Measurements from ENCODE around the gene CDX1.

Gene CDX1

GRCh38 chr5:150179019-150179620 lies 12.5 kb downstream of the CDX1 start:
- H3K36me3 ChIP-seq (ENCODE audit: insufficient read depth, low read length): no peaks in the 10 kb centered on the region
- H3K4me3 ChIP-seq (ENCODE audit: low read length): no peak overlapping the region
- H2AFZ ChIP-seq (ENCODE audit: low read depth, low read length): no peak overlapping the region
- H3K4me1 ChIP-seq (ENCODE audit: insufficient read depth, low read length): no peaks in the 10 kb centered on the region
- peaks cover 6% of the 10 kb centered on the region for H3K27me3 ChIP-seq (ENCODE audit: insufficient read depth, low read length)
- no peaks in the 10 kb centered on the region for H3K9me3 ChIP-seq (ENCODE audit: low read length)

GRCh38 chr5:150180241-150181026 lies 13.9 kb downstream of the CDX1 start:
- no peaks in the 10 kb centered on the region for H3K36me3 ChIP-seq (ENCODE audit: insufficient read depth, low read length)
- H2AFZ ChIP-seq (ENCODE audit: low read depth, low read length): no peak overlapping the region
- H3K27me3 ChIP-seq (ENCODE audit: insufficient read depth, low read length): peaks cover 11% of the 10 kb centered on the region
- no peaks in the 10 kb centered on the region for H3K9me3 ChIP-seq (ENCODE audit: low read length)
- no peak overlapping the region for H3K4me3 ChIP-seq (ENCODE audit: low read length)
- H3K4me1 ChIP-seq (ENCODE audit: insufficient read depth, low read length): no peaks in the 10 kb centered on the region

DNA sequence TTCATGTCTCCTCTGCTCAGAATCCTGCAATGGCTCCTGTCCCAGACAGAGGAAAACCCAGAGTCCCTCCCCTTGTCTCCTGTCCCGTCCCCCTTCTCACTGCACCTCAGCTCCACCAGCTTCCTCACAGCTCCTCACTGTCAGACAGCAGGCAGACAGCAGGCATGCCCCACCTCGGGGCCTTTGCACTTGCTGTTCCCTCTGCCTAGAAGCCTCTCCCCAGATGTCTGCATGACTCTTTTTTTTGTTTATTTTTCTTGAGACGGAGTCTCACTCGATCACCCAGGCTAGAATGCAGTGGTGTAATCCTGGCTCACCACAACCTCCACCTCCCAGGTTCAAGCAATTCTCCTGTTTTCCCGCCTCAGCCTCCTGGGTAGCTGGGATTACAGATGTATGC lies 14.4 kb downstream of the CDX1 start:
- Histone ChIP-seq H3K27me3 (ENCODE audit: insufficient read depth, low read length) (peaks cover 15% of the 10 kb centered on the region), H3K4me1 (ENCODE audit: insufficient read depth, low read length) (no peaks in the 10 kb centered on the region), H3K9me3 (ENCODE audit: low read length) (no peaks in the 10 kb centered on the region), H2AFZ (ENCODE audit: low read depth, low read length) (no peak overlapping the region), H3K4me3 (ENCODE audit: low read length) (no peak overlapping the region), H3K36me3 (ENCODE audit: insufficient read depth, low read length) (no peaks in the 10 kb centered on the region)

- peaks cover 24% of the 10 kb centered on the region for H3K27me3 ChIP-seq (ENCODE audit: insufficient read depth, low read length)
- H3K4me1 ChIP-seq (ENCODE audit: insufficient read depth, low read length): no peaks in the 10 kb centered on the region
- no peaks in the 10 kb centered on the region for H3K9me3 ChIP-seq (ENCODE audit: low read length)
- H2AFZ ChIP-seq (ENCODE audit: low read depth, low read length): no peak overlapping the region
- H3K4me3 ChIP-seq (ENCODE audit: low read length): no peak overlapping the region
- H3K36me3 ChIP-seq (ENCODE audit: insufficient read depth, low read length): no peaks in the 10 kb centered on the region
These were observed 15.4 kb downstream of the CDX1 start for GRCh38 chr5:150181766-150182545.

DNA sequence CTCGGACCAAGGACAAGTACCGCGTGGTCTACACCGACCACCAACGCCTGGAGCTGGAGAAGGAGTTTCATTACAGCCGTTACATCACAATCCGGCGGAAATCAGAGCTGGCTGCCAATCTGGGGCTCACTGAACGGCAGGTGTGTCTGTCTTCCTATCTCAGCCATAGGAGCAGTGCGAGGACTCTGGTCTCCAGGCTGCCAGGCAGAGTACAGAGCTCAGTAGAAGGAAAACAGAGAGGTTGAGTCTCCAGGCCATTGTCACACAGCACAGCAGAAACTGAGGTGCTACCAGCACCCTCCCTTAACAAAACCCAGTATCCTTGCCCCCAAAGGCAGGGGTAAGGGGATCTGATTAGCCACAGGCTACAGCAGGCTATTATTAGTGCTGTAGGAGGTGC lies 16.2 kb downstream of the CDX1 start:
- H3K4me1 ChIP-seq (ENCODE audit: insufficient read depth, low read length): no peaks in the 10 kb centered on the region
- no peak overlapping the region for H2AFZ ChIP-seq (ENCODE audit: low read depth, low read length)
- peaks cover 28% of the 10 kb centered on the region for H3K27me3 ChIP-seq (ENCODE audit: insufficient read depth, low read length)
- no peak overlapping the region for H3K4me3 ChIP-seq (ENCODE audit: low read length)
- H3K9me3 ChIP-seq (ENCODE audit: low read length): no peaks in the 10 kb centered on the region
- no peaks in the 10 kb centered on the region for H3K36me3 ChIP-seq (ENCODE audit: insufficient read depth, low read length)

GRCh38 chr5:150183436-150183835 lies 16.9 kb downstream of the CDX1 start:
- no peak overlapping the region for H3K4me3 ChIP-seq (ENCODE audit: low read length)
- no peaks in the 10 kb centered on the region for H3K36me3 ChIP-seq (ENCODE audit: insufficient read depth, low read length)
- peaks cover 35% of the 10 kb centered on the region for H3K27me3 ChIP-seq (ENCODE audit: insufficient read depth, low read length)
- no peaks in the 10 kb centered on the region for H3K9me3 ChIP-seq (ENCODE audit: low read length)
- H3K4me1 ChIP-seq (ENCODE audit: insufficient read depth, low read length): no peaks in the 10 kb centered on the region
- H2AFZ ChIP-seq (ENCODE audit: low read depth, low read length): no peak overlapping the region

DNA sequence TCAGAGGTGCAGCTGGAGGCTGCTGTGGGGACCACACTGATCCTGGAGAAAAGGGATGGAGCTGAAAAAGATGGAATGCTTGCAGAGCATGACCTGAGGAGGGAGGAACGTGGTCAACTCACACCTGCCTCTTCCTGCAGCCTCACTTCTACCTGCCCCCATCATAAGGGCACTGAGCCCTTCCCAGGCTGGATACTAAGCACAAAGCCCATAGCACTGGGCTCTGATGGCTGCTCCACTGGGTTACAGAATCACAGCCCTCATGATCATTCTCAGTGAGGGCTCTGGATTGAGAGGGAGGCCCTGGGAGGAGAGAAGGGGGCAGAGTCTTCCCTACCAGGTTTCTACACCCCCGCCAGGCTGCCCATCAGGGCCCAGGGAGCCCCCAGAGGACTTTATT lies 17.4 kb downstream of the CDX1 start:
- Histone ChIP-seq H3K36me3 (ENCODE audit: insufficient read depth, low read length) (no peaks in the 10 kb centered on the region), H2AFZ (ENCODE audit: low read depth, low read length) (no peak overlapping the region), H3K4me3 (ENCODE audit: low read length) (no peak overlapping the region), H3K27me3 (ENCODE audit: insufficient read depth, low read length) (peaks cover 40% of the 10 kb centered on the region), H3K4me1 (ENCODE audit: insufficient read depth, low read length) (no peaks in the 10 kb centered on the region), H3K9me3 (ENCODE audit: low read length) (no peaks in the 10 kb centered on the region)

GRCh38 chr5:150184990-150185912 lies 18.7 kb downstream of the CDX1 start:
- no peaks in the 10 kb centered on the region for H3K36me3 ChIP-seq (ENCODE audit: insufficient read depth, low read length)
- H3K4me3 ChIP-seq (ENCODE audit: low read length): no peak overlapping the region
- H3K4me1 ChIP-seq (ENCODE audit: insufficient read depth, low read length): no peaks in the 10 kb centered on the region
- no peak overlapping the region for H2AFZ ChIP-seq (ENCODE audit: low read depth, low read length)
- peaks cover 53% of the 10 kb centered on the region for H3K27me3 ChIP-seq (ENCODE audit: insufficient read depth, low read length)
- no peaks in the 10 kb centered on the region for H3K9me3 ChIP-seq (ENCODE audit: low read length)

- H3K27me3 ChIP-seq (ENCODE audit: insufficient read depth, low read length): peaks cover 62% of the 10 kb centered on the region
- no peaks in the 10 kb centered on the region for H3K9me3 ChIP-seq (ENCODE audit: low read length)
- H3K4me3 ChIP-seq (ENCODE audit: low read length): no peak overlapping the region
These were observed 19.6 kb downstream of the CDX1 start for GRCh38 chr5:150186137-150186536.

DNA sequence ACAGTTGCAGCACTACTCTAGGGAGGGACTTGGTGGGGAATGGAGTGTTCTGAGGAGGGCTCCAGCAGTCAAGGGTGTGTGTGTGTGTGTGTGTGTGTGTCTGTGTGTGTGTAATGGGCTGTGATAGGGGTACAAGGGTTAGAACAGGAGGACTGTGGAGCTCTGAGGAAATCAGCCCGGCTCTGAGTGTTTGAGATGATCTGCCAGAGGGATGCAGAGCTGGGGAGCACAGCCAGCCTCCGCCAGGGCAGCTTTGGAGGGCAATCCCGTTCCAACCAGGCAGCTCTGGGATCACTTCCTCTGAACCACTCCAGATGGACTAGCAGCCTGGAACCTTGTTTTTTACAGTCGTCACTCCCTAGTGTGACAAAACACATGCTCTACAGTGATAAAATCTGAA lies 20.3 kb downstream of the CDX1 start:
- Histone ChIP-seq H2AFZ (ENCODE audit: low read depth, low read length) (no peak overlapping the region), H3K4me1 (ENCODE audit: insufficient read depth, low read length) (no peaks in the 10 kb centered on the region), H3K4me3 (ENCODE audit: low read length) (no peak overlapping the region), H3K9me3 (ENCODE audit: low read length) (no peaks in the 10 kb centered on the region), H3K27me3 (ENCODE audit: insufficient read depth, low read length) (peaks cover 67% of the 10 kb centered on the region), H3K36me3 (ENCODE audit: insufficient read depth, low read length) (no peaks in the 10 kb centered on the region)

More at GRCh38 chr5:150186137-150186536, 19.6 kb downstream of the CDX1 start:
- Histone ChIP-seq H2AFZ (ENCODE audit: low read depth, low read length) (no peak overlapping the region), H3K36me3 (ENCODE audit: insufficient read depth, low read length) (no peaks in the 10 kb centered on the region), H3K4me1 (ENCODE audit: insufficient read depth, low read length) (no peaks in the 10 kb centered on the region)

GRCh38 chr5:150188146-150188842 lies 21.7 kb downstream of the CDX1 start:
- Histone ChIP-seq H3K9me3 (ENCODE audit: low read length) (no peaks in the 10 kb centered on the region), H3K36me3 (ENCODE audit: insufficient read depth, low read length) (no peaks in the 10 kb centered on the region), H3K4me1 (ENCODE audit: insufficient read depth, low read length) (no peaks in the 10 kb centered on the region), H3K4me3 (ENCODE audit: low read length) (no peak overlapping the region), H3K27me3 (ENCODE audit: insufficient read depth, low read length) (peaks cover 81% of the 10 kb centered on the region), H2AFZ (ENCODE audit: low read depth, low read length) (no peak overlapping the region)

DNA sequence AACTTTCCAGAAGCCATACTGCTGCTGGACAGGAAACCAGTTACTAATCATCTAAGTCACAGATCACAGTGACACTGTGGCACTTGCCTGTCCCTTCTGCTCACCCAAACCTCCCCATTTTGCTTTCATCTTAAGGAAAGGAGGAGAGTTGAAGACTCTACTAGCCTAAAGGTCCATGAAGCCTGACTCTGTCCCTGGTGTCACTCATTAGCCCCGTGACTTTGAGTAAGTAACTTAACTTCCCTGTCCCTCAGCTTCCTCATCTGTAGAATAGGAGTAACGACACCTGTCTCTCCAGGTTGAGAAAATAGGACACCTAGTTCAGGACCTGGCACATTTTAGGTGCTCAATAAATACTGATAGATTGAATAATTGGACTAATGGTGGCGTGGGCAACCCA lies 22.7 kb downstream of the CDX1 start:
- H3K4me1 ChIP-seq (ENCODE audit: insufficient read depth, low read length): no peaks in the 10 kb centered on the region
- no peak overlapping the region for H2AFZ ChIP-seq (ENCODE audit: low read depth, low read length)
- no peak overlapping the region for H3K4me3 ChIP-seq (ENCODE audit: low read length)
- no peaks in the 10 kb centered on the region for H3K36me3 ChIP-seq (ENCODE audit: insufficient read depth, low read length)
- peaks cover 82% of the 10 kb centered on the region for H3K27me3 ChIP-seq (ENCODE audit: insufficient read depth, low read length)
- no peaks in the 10 kb centered on the region for H3K9me3 ChIP-seq (ENCODE audit: low read length)

Measured in neuron (in vitro differentiated cells).